Activated naive CD8-positive, alpha-beta T cell treated with anti-CD3 and anti-CD28 coated beads, Interleukin-2, amount 50 U/mL, for 16 hours (primary cell): Measurements from ENCODE around the gene LENEP.

Experiments
- DNase-seq: peaks from one replicate; pipeline ENCODE4 v3.0.0-alpha.2; 2020; ENCODE audit warnings: low read depth, low spot score

Gene LENEP

GRCh38 chr1:154960446-154961136 is 32.8 kb upstream of the LENEP start:
- no peak for DNase-seq

GRCh38 chr1:154961207-154962155 is 31.9 kb upstream of the LENEP start, which contains the start of gene PYGO2:
Gene PYGO2, minus strand, starts transcription at chr1:154961782. Its CDS starts 206 bp downstream, at chr1:154961576.
- peak; percentile 64 for DNase-seq

- no peak for DNase-seq
Measured at GRCh38 chr1:154962156-154962749, 31.1 kb upstream of the LENEP start.

- DNase-seq = no peak
Measured at GRCh38 chr1:154962795-154963330, 30.5 kb upstream of the LENEP start.

GRCh38 chr1:154963643-154964042 is 29.7 kb upstream of the LENEP start:
- DNase-seq = no peak

DNA sequence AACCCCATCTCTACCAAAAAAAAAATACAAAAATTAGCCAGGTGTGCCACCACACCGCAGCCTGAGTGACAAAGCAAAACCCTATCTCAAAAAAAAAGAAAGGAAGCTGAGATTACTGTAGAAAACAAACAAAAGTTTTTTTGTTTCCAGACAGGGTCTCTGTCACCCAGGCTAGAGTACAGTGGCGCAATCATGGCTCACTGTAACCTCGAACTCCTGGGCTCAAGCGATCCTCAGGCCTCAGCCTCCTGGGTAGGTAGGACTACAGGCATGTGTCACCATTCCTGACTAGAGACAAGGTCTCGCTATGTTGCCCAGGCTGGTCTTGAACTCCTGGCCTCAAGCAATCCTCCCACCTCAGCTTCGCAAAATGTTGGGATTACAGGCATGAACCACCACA is 29.0 kb upstream of the LENEP start:
- no peak for DNase-seq

DNA sequence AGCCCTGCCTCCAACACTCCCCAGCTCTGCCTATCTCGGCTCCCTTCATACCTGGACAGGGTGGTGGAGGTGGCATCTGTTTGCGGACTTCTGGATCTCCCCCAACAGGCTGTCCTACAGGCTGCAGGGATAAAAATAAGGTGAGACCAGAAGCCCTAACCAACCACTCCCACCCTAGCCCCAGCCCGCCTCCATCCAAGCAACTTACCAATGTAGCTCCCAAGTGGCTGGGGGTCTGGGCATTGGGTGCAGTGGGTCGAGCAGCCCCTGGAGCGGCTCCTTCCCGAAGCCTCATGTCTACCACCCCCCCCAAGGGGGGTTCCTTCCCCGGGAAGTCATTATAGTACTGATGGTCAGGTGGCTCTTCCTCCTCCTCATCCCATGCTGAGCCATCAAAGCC is 27.3 kb upstream of the LENEP start:
- DNase-seq = no peak

DNA sequence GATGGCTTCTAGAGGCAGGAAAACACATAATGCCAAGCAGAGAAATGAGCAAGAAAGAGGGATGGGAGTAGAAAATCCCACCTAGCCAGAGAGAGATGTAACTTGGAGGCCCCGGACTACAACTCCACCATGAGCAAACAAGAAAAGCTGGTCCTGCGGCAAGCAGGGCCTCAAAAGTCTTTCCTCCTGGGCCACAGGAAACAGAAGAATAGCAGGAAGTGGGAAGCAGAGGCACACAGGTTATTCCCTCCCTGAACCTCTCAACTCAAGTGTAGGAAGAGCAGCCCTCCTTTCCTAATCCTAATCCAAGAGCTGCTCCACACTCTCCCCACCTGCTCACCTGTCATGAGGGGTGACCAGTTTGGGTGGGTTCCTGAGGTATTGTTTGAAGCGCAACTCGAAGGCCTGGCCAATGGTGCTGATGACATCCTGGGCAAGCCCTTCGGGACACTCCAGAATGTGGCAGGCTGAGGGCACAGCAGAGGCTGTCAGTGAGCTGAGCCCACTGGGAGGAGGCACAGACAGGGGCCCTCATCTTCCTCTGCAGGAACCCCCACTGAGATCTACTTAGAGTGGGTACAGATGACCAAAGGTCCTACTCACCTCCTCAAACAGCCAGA is 25.9 kb upstream of the LENEP start:
- DNase-seq = no peak

DNA sequence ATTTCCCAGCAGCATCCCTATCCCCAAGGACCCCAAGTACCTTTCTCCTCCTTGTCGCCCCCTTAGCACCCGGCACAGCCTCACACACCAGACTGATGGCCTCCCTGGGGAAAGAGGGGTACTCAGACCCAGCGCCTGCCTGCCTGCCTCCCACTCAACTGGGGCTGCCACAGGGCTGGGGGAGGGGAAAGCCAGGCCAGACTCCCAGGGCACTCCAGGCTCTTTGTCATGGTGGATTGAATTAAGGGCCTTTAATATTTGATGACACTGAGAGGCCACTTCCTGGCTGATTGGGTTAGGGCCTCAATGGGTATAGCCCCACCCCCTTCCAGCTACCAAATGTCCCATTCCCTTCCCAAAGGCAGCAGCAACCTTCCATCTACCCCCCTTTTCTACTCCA is 24.7 kb upstream of the LENEP start:
- DNase-seq = no peak

DNA sequence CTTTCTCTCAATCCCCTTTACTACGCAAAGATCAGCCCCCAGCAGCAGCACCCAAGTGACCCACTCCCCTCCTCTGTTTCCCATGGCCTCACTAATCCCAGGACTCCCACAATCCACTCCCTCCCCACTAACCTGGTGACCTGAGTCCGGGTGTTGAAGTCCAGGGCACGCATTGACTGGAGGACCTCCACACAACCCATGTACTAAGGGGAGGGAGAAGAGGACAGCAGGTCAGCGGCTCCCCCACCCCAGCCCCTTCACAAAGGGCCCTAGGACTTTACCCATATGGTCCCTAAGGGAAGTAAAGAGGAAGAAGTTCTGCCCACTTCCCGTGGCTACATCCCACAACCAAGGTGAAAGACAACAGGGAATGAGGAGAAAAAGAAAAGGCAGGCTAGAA is 24.1 kb upstream of the LENEP start:
- DNase-seq = no peak

- DNase-seq = no peak
Measured at GRCh38 chr1:154969860-154970452, 23.4 kb upstream of the LENEP start.

- DNase-seq = no peak
Measured at GRCh38 chr1:154970631-154971340, 22.6 kb upstream of the LENEP start, which contains the start of gene SHC1. Gene SHC1, minus strand, starts transcription at chr1:154970747. Its CDS starts 221 bp downstream, at chr1:154970526.

DNA sequence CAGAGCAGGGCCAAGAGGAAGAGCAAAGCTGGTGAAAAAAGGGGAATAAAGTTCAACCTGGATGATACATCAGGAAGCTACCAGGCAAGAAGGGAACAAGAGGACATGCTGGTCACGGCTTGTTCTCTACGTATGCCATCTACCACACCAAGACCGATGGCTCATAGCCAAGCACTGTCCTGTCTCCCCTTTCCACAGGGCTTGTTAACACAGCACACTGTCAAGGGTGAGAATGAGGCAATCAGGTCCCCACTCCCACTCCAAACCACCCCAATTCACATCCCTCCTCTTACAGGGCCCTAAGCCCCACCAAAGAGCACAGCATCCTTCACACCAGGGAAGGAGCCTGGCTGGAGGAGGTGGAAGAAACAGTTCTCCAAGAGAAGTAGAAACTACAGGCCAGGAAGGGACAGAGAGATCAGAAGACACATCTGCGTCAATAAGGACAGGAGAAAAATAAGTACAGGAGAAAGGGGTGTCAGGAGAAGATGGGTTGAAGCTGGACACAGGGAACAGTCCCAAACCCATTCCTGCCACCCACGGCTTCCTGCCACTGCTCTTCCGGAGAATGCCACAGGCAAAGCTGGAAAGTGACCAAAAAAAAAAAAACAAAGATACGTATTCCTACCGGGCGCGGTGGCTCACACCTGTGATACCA is 21.9 kb upstream of the LENEP start:
- no peak for DNase-seq

- DNase-seq = no peak
Measured at GRCh38 chr1:154972213-154972516, 21.2 kb upstream of the LENEP start.

DNA sequence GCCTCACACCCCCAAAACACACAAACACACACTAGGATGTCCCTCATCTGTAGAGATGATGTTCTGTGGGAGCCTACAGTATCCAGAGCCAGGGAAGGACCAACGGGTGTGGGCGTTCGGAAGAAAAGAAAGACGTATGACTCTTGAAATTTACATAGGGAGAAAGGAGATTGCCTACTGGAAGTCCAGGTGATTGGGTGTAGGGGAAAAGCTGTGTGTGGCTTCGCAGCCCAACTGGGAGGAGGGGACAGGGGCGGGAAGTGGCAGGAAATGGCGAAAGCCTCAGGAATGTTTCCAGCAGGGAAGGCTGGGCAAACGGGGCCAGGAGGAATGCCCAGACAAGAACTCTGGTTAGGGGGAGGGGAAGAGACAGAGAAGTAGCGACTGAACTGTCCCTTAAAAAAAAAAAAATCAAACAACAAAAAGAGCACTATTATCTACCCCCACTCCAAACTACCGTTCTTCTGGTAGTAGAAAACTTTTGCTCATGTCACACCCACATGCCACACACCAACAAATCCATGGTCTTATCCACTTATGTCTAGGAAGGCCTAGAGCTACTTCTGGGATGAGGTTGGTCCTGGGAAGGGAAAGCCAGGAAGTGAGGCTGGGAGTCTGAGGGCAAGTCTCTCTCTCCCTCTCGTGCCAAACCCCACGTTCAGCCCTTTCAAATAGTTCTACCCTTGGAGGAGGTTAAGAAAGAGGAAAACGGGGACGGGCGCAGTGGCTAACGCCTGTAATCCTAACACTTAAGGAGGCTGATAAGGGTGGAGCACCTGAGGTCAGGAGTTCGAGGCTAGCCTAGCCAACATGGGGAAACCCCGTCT is 20.7 kb upstream of the LENEP start:
- no peak for DNase-seq

DNA sequence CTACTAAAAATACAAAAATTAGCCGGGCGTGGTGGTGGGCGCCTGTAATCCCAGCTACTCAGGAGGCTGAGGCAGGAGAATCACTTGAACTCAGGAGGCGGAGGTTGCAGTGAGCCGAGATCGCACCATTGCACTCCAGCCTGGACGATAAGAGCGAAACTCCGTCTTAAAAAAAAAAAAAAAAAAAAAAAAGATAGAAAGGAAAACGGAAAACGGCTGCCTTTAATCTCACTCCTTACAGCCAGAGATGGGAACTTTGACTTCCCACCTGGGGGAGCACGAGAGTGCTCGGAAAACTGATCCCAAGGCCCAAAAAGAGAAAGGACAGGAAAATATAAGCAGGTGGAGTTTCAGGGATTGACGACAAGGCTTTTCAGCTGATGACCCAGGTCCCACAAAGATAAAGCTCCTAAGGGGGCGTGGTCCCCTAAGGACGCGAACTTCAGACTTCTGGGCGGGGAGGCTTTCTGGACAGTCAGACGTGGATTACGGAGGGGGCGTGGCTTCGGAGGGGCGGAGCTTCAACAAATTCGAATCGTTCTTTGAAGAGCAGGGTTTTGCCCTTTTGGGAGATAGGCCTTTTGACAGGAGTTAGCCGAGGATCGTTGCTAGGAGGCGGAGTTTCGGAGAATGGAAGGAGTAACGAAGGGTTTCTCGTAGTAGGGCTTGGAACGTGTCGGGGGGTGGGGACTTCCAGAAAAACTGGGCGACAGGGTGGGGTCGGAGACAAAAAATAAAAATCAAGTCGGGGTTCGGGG is 19.9 kb upstream of the LENEP start:
- peak; percentile 78 for DNase-seq

GRCh38 chr1:154974102-154974807 is 19.1 kb upstream of the LENEP start, which contains the start of gene CKS1B:
Gene CKS1B, plus strand, starts transcription at chr1:154974681. Its CDS starts 65 bp downstream, at chr1:154974746.
- DNase-seq = peak; percentile 86
